ENCODE data around the gene APOA4. TPM values are rescaled to one million over a fixed set of nuclear protein-coding genes. Genes with fewer than 3 reads are reported as not detected.
A peak's percentile ranks its signal among the peaks of the same experiment; 100 is the strongest.

The APOA4 gene
- total and polyA plus RNA-seq, 9 of the 15 experiments (the other 6 are each of a cell fraction or from before 2014, with no cell fraction given), result 0.07 TPM; not detected in 8

- TF ChIP-seq MCM2 (IDR thresholded peaks at IDR 0.05; ENCODE audit: low read depth), result no peak
- TF ChIP-seq PTRF (tag; IDR thresholded peaks at IDR 0.05), result no peak
- no peak for TF ChIP-seq TEAD1 (CRISPR knock-in tag; IDR thresholded peaks at IDR 0.05)
- no peak for TF ChIP-seq RB1 (IDR thresholded peaks at IDR 0.05; ENCODE audit: low read depth)
- TF ChIP-seq TRIM25 (IDR thresholded peaks at IDR 0.05; ENCODE audit: borderline replicate concordance), result no peak
- no peak for TF ChIP-seq ZNF431 (CRISPR knock-in tag; IDR thresholded peaks at IDR 0.05)
- TF ChIP-seq POLR2AphosphoS5 (IDR thresholded peaks at IDR 0.05; ENCODE audit: control insufficient read depth, insufficient read depth, low read depth, low read length), result no peak
- TF ChIP-seq SNAPC5 (CRISPR knock-in tag; IDR thresholded peaks at IDR 0.05), result no peak
- TF ChIP-seq NCOA2 (IDR thresholded peaks at IDR 0.05; ENCODE audit: partially characterized antibody in 2 of 2), result no peak
- no peak for TF ChIP-seq ZKSCAN1 (IDR thresholded peaks at IDR 0.05; ENCODE audit: low read depth, low read length)
- TF ChIP-seq ZHX1 (conservative IDR thresholded peaks at IDR 0.05; ENCODE audit: low read length), result no peak
- peak; percentile 29; the same call in 1 of the 2 replicates for TF ChIP-seq MYC (IDR thresholded peaks at IDR 0.05; ENCODE audit: low read depth, low read length)
- TF ChIP-seq MYC (CRISPR knock-in tag; IDR thresholded peaks at IDR 0.05; ENCODE audit: borderline replicate concordance, low read depth), result no peak
- no peak; the same call in 1 of the 2 replicates for TF ChIP-seq POLR2H (tag; IDR thresholded peaks at IDR 0.05; ENCODE audit: low read depth)
- TF ChIP-seq E4F1 (CRISPR knock-in tag; IDR thresholded peaks at IDR 0.05; ENCODE audit: borderline replicate concordance), result no peak
- no peak for TF ChIP-seq SAFB2 (IDR thresholded peaks at IDR 0.05; ENCODE audit: borderline replicate concordance, low read depth, low read length, severe bottlenecking)
Measured at GRCh38 chr11:116773203-116774097, 49.7 kb downstream of the APOA4 start (continued).
